Measurements from ENCODE around the gene ZPBP. TPM values are rescaled to one million over a fixed set of nuclear protein-coding genes. Genes with fewer than 3 reads are reported as not detected.

ZPBP gene
- total and polyA plus RNA-seq, 2 donors from 2014 or later = 0.22 TPM; not detected in 1

DNA sequence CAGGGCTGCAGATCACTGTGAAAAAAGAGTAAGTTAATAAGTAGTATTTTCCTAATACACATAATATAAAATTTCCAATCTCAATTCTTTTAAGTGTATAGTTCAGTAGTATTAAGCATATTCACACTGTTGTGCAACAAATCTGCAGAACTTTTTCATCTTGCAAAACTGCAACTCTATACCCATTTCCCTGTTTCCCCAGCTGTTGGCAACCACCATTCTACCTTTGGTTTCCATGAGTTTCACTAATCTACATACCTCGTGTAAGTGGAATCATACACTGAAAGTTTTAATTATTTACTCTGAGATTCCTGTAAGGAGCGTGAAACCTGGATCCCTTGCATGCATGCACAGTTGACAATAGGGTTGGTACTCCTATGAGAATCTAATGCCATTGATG is 155.4 kb downstream of the ZPBP start:
- Histone ChIP-seq H3K9ac (ENCODE audit: low read length in 3 of 3) (no peak overlapping the region), H3K27me3 (ENCODE audit: control insufficient read depth, insufficient read depth, low read length) (no peaks in the 10 kb centered on the region), H3K4me3 (ENCODE audit: low read length in 3 of 3) (no peak overlapping the region), H3K27ac (ENCODE audit: low read depth in 2 of 2, low read length in 2 of 2) (no peak overlapping the region), H3K9me3 (ENCODE audit: control insufficient read depth in 2 of 3, insufficient read depth in 1 of 3, low read length in 3 of 3) (peaks cover 0 to 2% (median 0%) of the 10 kb centered on the region in 3 donors), H3K36me3 (ENCODE audit: control insufficient read depth in 2 of 3, insufficient read depth in 3 of 3, low read length in 3 of 3) (no peaks in the 10 kb centered on the region), H3K4me1 (ENCODE audit: control insufficient read depth in 2 of 3, insufficient read depth in 2 of 3, low read depth in 1 of 3, low read length in 3 of 3) (no peaks in the 10 kb centered on the region)
- FAIRE-seq (no peak), DNase-seq (no peak)
- TF ChIP-seq CTCF (IDR thresholded peaks at IDR 0.05; ENCODE audit: borderline replicate concordance, extremely low read depth, insufficient read depth) = no peak
- intact Hi-C loops (cut with DNase I) = no loop called here

DNA sequence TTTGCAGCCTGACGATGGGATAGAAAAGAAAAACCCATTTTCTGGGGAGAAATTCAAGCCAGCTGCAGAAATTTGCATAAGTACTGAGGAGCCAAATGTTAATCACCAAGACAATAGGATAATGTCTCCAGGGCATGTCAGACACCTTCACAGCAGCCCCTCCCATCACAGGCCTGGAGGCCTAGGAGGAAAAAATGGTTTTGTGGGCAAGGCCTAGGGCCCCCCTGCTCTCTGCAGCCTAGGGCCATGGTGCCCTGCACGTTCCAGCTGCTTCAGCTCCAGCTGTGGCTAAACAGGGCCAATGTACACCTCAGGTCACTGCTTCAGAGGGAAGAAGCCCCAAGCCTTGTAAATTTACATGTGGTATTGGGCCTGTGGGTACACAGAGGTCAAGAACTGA is 161.4 kb downstream of the ZPBP start:
- Histone ChIP-seq H3K27me3 (ENCODE audit: control insufficient read depth, insufficient read depth, low read length) (no peaks in the 10 kb centered on the region), H3K4me3 (ENCODE audit: low read length in 3 of 3) (no peak overlapping the region), H3K9ac (ENCODE audit: low read length in 3 of 3) (no peak overlapping the region), H3K9me3 (ENCODE audit: control insufficient read depth in 2 of 3, insufficient read depth in 1 of 3, low read length in 3 of 3) (peaks cover 0 to 2% (median 0%) of the 10 kb centered on the region in 3 donors), H3K4me1 (ENCODE audit: control insufficient read depth in 2 of 3, insufficient read depth in 2 of 3, low read depth in 1 of 3, low read length in 3 of 3) (no peaks in the 10 kb centered on the region), H3K36me3 (ENCODE audit: control insufficient read depth in 2 of 3, insufficient read depth in 3 of 3, low read length in 3 of 3) (no peaks in the 10 kb centered on the region), H3K27ac (ENCODE audit: low read depth in 2 of 2, low read length in 2 of 2) (no peak overlapping the region)
- TF ChIP-seq CTCF (IDR thresholded peaks at IDR 0.05; ENCODE audit: borderline replicate concordance, extremely low read depth, insufficient read depth) = no peak
- FAIRE-seq (no peak), DNase-seq (no peak)
- intact Hi-C loops (cut with DNase I) = no loop called here

DNA sequence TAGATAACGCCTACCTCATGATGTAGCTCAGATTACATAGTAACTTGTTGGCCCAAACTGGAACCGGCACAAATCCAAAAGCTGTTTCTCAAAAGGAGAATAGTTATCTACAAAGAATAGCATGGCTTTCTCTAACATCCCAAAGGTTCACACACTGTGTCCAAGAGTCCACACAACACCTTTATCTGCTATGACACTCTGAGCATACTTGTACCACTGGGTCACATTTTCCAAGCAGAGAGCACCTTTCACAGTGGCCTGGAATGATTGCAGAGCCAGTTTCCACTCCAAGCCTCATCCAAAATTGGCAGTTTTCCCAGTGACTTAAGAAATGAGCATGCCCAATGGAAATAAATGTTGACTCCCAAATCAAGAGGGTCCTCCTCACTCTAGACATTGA is 164.3 kb downstream of the ZPBP start:
- no peak overlapping the region for H3K27ac ChIP-seq (ENCODE audit: low read depth in 2 of 2, low read length in 2 of 2)
- FAIRE-seq (no peak), DNase-seq (no peak)
- no peak for TF ChIP-seq CTCF (IDR thresholded peaks at IDR 0.05; ENCODE audit: borderline replicate concordance, extremely low read depth, insufficient read depth)
- H3K27me3 ChIP-seq (ENCODE audit: control insufficient read depth, insufficient read depth, low read length) = no peaks in the 10 kb centered on the region
- H3K9ac ChIP-seq (ENCODE audit: low read length in 3 of 3) = no peak overlapping the region
- H3K4me1 ChIP-seq (ENCODE audit: control insufficient read depth in 2 of 3, insufficient read depth in 2 of 3, low read depth in 1 of 3, low read length in 3 of 3) = no peaks in the 10 kb centered on the region
- peaks cover 0 to 2% (median 0%) of the 10 kb centered on the region in 3 donors for H3K9me3 ChIP-seq (ENCODE audit: control insufficient read depth in 2 of 3, insufficient read depth in 1 of 3, low read length in 3 of 3)
- intact Hi-C loops (cut with DNase I) = no loop called here
- no peaks in the 10 kb centered on the region for H3K36me3 ChIP-seq (ENCODE audit: control insufficient read depth in 2 of 3, insufficient read depth in 3 of 3, low read length in 3 of 3)
- no peak overlapping the region for H3K4me3 ChIP-seq (ENCODE audit: low read length in 3 of 3)

GRCh38 chr7:49927631-49928030 is 165.4 kb downstream of the ZPBP start:
- H3K27ac ChIP-seq (ENCODE audit: low read depth in 2 of 2, low read length in 2 of 2) = no peak overlapping the region
- FAIRE-seq = no peak
- intact Hi-C loops (cut with DNase I) = no loop called here

More at GRCh38 chr7:49927631-49928030, 165.4 kb downstream of the ZPBP start:
- no peak overlapping the region for H3K9ac ChIP-seq (ENCODE audit: low read length in 3 of 3)
- H3K4me1 ChIP-seq (ENCODE audit: control insufficient read depth in 2 of 3, insufficient read depth in 2 of 3, low read depth in 1 of 3, low read length in 3 of 3) = no peaks in the 10 kb centered on the region
- DNase-seq = no peak
- peaks cover 0 to under 1% (median 0%) of the 10 kb centered on the region in 3 donors for H3K9me3 ChIP-seq (ENCODE audit: control insufficient read depth in 2 of 3, insufficient read depth in 1 of 3, low read length in 3 of 3)
- H3K36me3 ChIP-seq (ENCODE audit: control insufficient read depth in 2 of 3, insufficient read depth in 3 of 3, low read length in 3 of 3) = no peaks in the 10 kb centered on the region
- no peak overlapping the region for H3K4me3 ChIP-seq (ENCODE audit: low read length in 3 of 3)
- TF ChIP-seq CTCF (IDR thresholded peaks at IDR 0.05; ENCODE audit: borderline replicate concordance, extremely low read depth, insufficient read depth) = no peak
- no peaks in the 10 kb centered on the region for H3K27me3 ChIP-seq (ENCODE audit: control insufficient read depth, insufficient read depth, low read length)
